Measurements from ENCODE around the gene DKK1.

DKK1 gene

GRCh38 chr10:52318136-52318701 is 4.1 kb downstream of the DKK1 start:
- no peak for DNase-seq (ENCODE audit: low read depth, low spot score)
- no peak for TF ChIP-seq YY1 (IDR thresholded peaks at IDR 0.05; ENCODE audit: insufficient read depth, insufficient read length)
- TF ChIP-seq SUZ12 (IDR thresholded peaks at IDR 0.05; ENCODE audit: extremely low read depth, insufficient read depth, insufficient read length) = no peak
- TF ChIP-seq ZNF274 (IDR thresholded peaks at IDR 0.05; ENCODE audit: low read depth, low read length) = no peak
- Histone ChIP-seq H3K4me3 (ENCODE audit: insufficient read length, low read depth) (no peak overlapping the region), H3K9ac (ENCODE audit: insufficient read length, low read depth) (no peak overlapping the region), H3K9me3 (ENCODE audit: insufficient read depth, low read length) (no peaks in the 10 kb centered on the region), H3K27me3 (ENCODE audit: insufficient read depth, insufficient read length) (peaks cover 24% of the 10 kb centered on the region), H3K36me3 (ENCODE audit: insufficient read depth, insufficient read length, low read length) (no peaks in the 10 kb centered on the region), H3K4me1 (ENCODE audit: insufficient read depth, insufficient read length) (no peaks in the 10 kb centered on the region)

GRCh38 chr10:52318822-52319464 is 4.9 kb downstream of the DKK1 start:
- Histone ChIP-seq H3K9ac (ENCODE audit: insufficient read length, low read depth) (no peak overlapping the region), H3K4me3 (ENCODE audit: insufficient read length, low read depth) (no peak overlapping the region), H3K36me3 (ENCODE audit: insufficient read depth, insufficient read length, low read length) (no peaks in the 10 kb centered on the region), H3K4me1 (ENCODE audit: insufficient read depth, insufficient read length) (no peaks in the 10 kb centered on the region), H3K27me3 (ENCODE audit: insufficient read depth, insufficient read length) (peaks cover 18% of the 10 kb centered on the region), H3K9me3 (ENCODE audit: insufficient read depth, low read length) (no peaks in the 10 kb centered on the region)
- DNase-seq (ENCODE audit: low read depth, low spot score) = no peak
- TF ChIP-seq YY1 (IDR thresholded peaks at IDR 0.05; ENCODE audit: insufficient read depth, insufficient read length) (no peak), ZNF274 (IDR thresholded peaks at IDR 0.05; ENCODE audit: low read depth, low read length) (no peak), SUZ12 (IDR thresholded peaks at IDR 0.05; ENCODE audit: extremely low read depth, insufficient read depth, insufficient read length) (no peak)

- Histone ChIP-seq H3K4me1 (ENCODE audit: insufficient read depth, insufficient read length) (no peaks in the 10 kb centered on the region), H3K27me3 (ENCODE audit: insufficient read depth, insufficient read length) (peaks cover 13% of the 10 kb centered on the region), H3K9ac (ENCODE audit: insufficient read length, low read depth) (no peak overlapping the region), H3K9me3 (ENCODE audit: insufficient read depth, low read length) (no peaks in the 10 kb centered on the region), H3K4me3 (ENCODE audit: insufficient read length, low read depth) (no peak overlapping the region), H3K36me3 (ENCODE audit: insufficient read depth, insufficient read length, low read length) (no peaks in the 10 kb centered on the region)
- no peak for DNase-seq (ENCODE audit: low read depth, low spot score)
- TF ChIP-seq YY1 (IDR thresholded peaks at IDR 0.05; ENCODE audit: insufficient read depth, insufficient read length) (no peak), ZNF274 (IDR thresholded peaks at IDR 0.05; ENCODE audit: low read depth, low read length) (no peak)
Measured at GRCh38 chr10:52319926-52320325, 5.8 kb downstream of the DKK1 start.

GRCh38 chr10:52322323-52322722 is 8.2 kb downstream of the DKK1 start:
- DNase-seq (ENCODE audit: low read depth, low spot score) = no peak
- no peaks in the 10 kb centered on the region for H3K4me1 ChIP-seq (ENCODE audit: insufficient read depth, insufficient read length)
- H3K9ac ChIP-seq (ENCODE audit: insufficient read length, low read depth) = no peak overlapping the region
- H3K4me3 ChIP-seq (ENCODE audit: insufficient read length, low read depth) = no peak overlapping the region
- no peaks in the 10 kb centered on the region for H3K9me3 ChIP-seq (ENCODE audit: insufficient read depth, low read length)
- no peaks in the 10 kb centered on the region for H3K27me3 ChIP-seq (ENCODE audit: insufficient read depth, insufficient read length)
- no peaks in the 10 kb centered on the region for H3K36me3 ChIP-seq (ENCODE audit: insufficient read depth, insufficient read length, low read length)
- no peak for TF ChIP-seq YY1 (IDR thresholded peaks at IDR 0.05; ENCODE audit: insufficient read depth, insufficient read length)
- TF ChIP-seq SUZ12 (IDR thresholded peaks at IDR 0.05; ENCODE audit: extremely low read depth, insufficient read depth, insufficient read length) = no peak
- TF ChIP-seq ZNF274 (IDR thresholded peaks at IDR 0.05; ENCODE audit: low read depth, low read length) = no peak

GRCh38 chr10:52322936-52323335 is 8.9 kb downstream of the DKK1 start:
- no peak for DNase-seq (ENCODE audit: low read depth, low spot score)
- TF ChIP-seq ZNF274 (IDR thresholded peaks at IDR 0.05; ENCODE audit: low read depth, low read length) (no peak), SUZ12 (IDR thresholded peaks at IDR 0.05; ENCODE audit: extremely low read depth, insufficient read depth, insufficient read length) (no peak), YY1 (IDR thresholded peaks at IDR 0.05; ENCODE audit: insufficient read depth, insufficient read length) (no peak)
- H3K27me3 ChIP-seq (ENCODE audit: insufficient read depth, insufficient read length) = no peaks in the 10 kb centered on the region

GRCh38 chr10:52326382-52326781 is 12.3 kb downstream of the DKK1 start:
- no peak overlapping the region for H3K9ac ChIP-seq (ENCODE audit: insufficient read length, low read depth)
- no peaks in the 10 kb centered on the region for H3K4me1 ChIP-seq (ENCODE audit: insufficient read depth, insufficient read length)
- no peak for DNase-seq (ENCODE audit: low read depth, low spot score)
- no peaks in the 10 kb centered on the region for H3K27me3 ChIP-seq (ENCODE audit: insufficient read depth, insufficient read length)
- TF ChIP-seq SUZ12 (IDR thresholded peaks at IDR 0.05; ENCODE audit: extremely low read depth, insufficient read depth, insufficient read length) (no peak), YY1 (IDR thresholded peaks at IDR 0.05; ENCODE audit: insufficient read depth, insufficient read length) (no peak), ZNF274 (IDR thresholded peaks at IDR 0.05; ENCODE audit: low read depth, low read length) (no peak)
- H3K9me3 ChIP-seq (ENCODE audit: insufficient read depth, low read length) = no peaks in the 10 kb centered on the region
- no peaks in the 10 kb centered on the region for H3K36me3 ChIP-seq (ENCODE audit: insufficient read depth, insufficient read length, low read length)
- H3K4me3 ChIP-seq (ENCODE audit: insufficient read length, low read depth) = no peak overlapping the region

More at GRCh38 chr10:52322936-52323335, 8.9 kb downstream of the DKK1 start:
- Histone ChIP-seq H3K4me3 (ENCODE audit: insufficient read length, low read depth) (no peak overlapping the region), H3K9me3 (ENCODE audit: insufficient read depth, low read length) (no peaks in the 10 kb centered on the region), H3K9ac (ENCODE audit: insufficient read length, low read depth) (no peak overlapping the region), H3K4me1 (ENCODE audit: insufficient read depth, insufficient read length) (no peaks in the 10 kb centered on the region), H3K36me3 (ENCODE audit: insufficient read depth, insufficient read length, low read length) (no peaks in the 10 kb centered on the region)

- no peaks in the 10 kb centered on the region for H3K4me1 ChIP-seq (ENCODE audit: insufficient read depth, insufficient read length)
- H3K9ac ChIP-seq (ENCODE audit: insufficient read length, low read depth) = no peak overlapping the region
- TF ChIP-seq YY1 (IDR thresholded peaks at IDR 0.05; ENCODE audit: insufficient read depth, insufficient read length) (no peak), SUZ12 (IDR thresholded peaks at IDR 0.05; ENCODE audit: extremely low read depth, insufficient read depth, insufficient read length) (no peak), ZNF274 (IDR thresholded peaks at IDR 0.05; ENCODE audit: low read depth, low read length) (no peak)
- no peak overlapping the region for H3K4me3 ChIP-seq (ENCODE audit: insufficient read length, low read depth)
- no peak for DNase-seq (ENCODE audit: low read depth, low spot score)
- H3K36me3 ChIP-seq (ENCODE audit: insufficient read depth, insufficient read length, low read length) = no peaks in the 10 kb centered on the region
- H3K9me3 ChIP-seq (ENCODE audit: insufficient read depth, low read length) = no peaks in the 10 kb centered on the region
- no peaks in the 10 kb centered on the region for H3K27me3 ChIP-seq (ENCODE audit: insufficient read depth, insufficient read length)
Measured at GRCh38 chr10:52331638-52332364, 17.7 kb downstream of the DKK1 start.

Data from NT2/D1 (cell line).